HG02943 (cell line): ENCODE measurements around the gene NDNF.

Experiments used
- ATAC-seq: cut with Tn5 transposase; IDR thresholded peaks from one replicate; pipeline ENCODE4 v1.9.1; 2021; ENCODE audit warnings: mild to moderate bottlenecking, low read depth, moderate library complexity; ENCODE audit not compliant: unreplicated experiment

NDNF gene

GRCh38 chr4:121018543-121018942, 53.8 kb downstream of the NDNF start:
- ATAC-seq = no peak

DNA sequence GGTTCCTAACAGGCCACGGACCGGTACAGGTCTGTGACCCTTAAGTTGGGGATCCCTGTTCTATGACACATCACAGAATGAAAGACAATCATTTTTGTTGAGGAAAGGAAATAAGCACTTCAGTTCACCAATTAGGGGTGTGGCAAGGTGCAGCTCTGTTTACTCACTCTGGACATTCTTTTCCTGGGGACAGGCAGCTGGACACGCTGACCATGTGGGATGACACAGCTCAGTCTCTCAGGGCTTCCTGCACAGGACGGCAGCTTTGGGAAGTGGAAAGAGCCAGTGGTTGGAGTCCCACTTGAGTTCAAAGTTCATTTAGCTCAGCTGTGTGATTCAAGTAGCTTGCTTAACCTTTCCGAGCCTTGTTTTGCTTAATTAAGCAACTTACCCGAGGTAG, 55.7 kb downstream of the NDNF start:
- no peak for ATAC-seq

- ATAC-seq = no peak
These were observed 56.9 kb downstream of the NDNF start for GRCh38 chr4:121015421-121015820.

DNA sequence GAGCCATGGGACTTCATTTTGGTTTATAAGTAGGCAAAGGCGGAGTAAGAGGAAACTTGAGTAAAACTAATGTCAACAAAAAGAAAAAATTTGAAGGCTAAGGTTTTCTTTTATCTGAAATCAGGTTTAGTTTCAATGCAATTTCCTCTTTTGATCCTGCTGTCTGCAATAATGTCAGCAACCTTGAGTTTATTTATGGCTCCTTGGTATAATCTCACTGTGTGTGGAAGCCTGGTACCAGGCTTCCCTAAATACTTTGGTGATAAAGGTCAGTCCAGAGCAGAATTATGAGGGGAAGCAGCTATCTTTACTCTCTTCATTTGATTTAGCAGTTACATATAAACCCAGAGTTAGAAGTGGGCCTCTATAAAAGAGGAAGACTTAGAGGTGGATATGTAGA, 57.8 kb downstream of the NDNF start:
- no peak for ATAC-seq

GRCh38 chr4:121011780-121012340, 60.5 kb downstream of the NDNF start:
- ATAC-seq = no peak

DNA sequence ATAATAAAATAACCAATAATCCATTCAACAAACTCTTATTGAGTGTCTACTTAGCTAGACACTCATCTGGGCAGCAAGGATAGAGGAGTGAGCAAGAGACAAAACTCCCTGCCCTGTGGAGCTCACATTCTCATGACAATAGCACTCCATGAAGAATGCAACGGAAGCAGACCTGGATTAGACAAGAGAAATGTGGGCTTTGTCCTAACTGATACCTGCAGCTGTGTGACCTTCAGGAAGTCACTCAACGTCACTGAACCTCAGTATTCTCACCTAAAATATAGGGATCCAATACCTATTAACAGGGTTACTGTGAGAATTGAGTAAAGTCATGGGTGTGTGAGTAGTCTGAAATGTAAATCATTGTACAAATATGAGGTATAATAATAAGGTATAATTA, 61.2 kb downstream of the NDNF start:
- ATAC-seq = no peak

DNA sequence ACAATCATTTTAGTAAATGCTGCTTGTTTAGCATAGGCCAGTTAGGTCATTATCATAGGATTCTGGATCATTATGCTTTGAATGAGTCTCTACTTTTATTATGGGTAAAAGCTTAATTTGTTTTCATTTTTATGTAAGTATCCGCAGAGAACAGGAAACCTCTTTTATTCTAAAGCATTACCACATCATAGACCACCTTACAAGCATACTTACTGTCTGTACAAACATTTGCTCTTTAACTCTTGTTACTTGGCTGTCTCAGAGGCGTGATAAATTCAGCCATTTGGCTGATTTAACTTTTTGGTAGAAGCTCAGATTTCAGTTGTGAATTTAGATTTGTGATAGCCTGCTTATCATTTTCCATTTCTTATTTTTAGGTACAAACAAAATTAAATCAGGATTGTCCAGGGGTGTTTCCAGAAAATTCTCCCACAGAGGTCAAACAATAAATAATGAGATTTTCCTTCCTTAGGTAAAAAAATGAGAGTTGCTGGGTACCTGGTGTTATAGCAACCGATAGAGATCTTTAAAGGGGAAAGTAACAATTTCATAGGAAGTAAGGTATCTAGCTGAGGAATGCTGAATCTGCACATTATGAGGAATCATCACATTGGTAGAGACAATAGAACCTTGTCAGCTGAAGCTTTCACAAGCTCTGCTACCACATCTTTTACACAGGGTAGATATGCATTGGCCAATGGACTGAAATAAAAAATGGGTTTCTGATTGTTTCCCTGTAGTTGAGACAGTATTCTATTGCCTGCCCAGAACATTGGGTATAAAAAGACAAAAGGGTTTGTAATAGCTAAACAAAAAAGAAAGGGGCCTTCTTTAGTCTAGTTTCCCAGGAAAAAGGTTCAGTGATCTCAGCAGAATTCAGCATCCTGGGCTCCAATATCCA, 62.5 kb downstream of the NDNF start:
- ATAC-seq = no peak

DNA sequence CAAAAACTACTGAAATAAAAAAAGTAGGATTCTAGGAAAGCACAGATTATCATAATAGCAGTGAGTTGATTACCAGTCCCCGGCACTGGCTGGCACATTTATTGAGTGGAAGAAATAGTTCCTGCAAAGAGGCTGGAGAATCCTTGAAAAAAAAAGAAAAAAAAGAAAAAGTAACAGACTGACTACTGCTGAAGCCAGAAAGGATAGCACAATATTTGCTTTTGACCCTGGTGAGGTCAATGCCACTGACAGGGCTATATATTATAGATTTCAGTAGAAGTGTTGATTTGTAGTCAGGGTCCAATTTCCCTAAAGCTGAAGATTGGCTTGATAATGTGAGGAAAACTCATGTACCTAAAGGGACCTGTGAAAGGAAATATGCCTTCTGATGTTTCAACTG, 64.7 kb downstream of the NDNF start:
- no peak for ATAC-seq

- ATAC-seq = no peak
These were observed 68.5 kb downstream of the NDNF start for GRCh38 chr4:121003863-121004262.

DNA sequence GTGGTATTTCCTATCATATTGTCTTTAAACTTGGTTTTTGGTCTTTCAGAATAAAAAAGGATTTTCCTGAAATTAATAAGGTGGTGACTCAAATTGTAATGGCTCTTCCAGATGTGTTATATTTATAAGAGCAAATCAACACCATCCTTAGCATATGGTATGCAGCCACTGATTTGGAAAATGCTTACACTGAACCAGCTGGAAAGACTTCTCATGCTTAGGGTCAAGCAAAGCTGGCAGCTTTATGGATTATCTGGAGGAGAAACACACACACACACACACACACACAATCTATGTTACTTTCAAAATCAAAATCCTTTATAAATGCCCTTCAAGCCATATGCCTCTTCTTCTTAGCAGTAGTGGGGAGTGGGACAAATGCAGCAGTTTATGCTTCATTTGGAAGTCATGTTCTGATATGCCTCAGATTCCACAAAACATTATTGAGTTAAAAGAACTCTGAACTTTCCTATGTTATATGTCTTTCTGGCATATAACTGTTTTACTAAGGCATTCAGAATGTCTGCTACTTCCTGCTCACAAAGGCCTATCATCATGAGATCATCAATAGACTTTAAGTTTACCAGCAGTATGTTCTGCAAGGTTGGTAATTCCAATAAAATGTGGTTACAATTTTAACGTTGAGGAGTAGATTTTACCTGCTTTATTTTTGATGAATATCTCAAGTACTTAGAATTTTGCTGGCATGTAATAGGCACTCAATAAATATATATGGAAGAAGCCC, 76.9 kb downstream of the NDNF start:
- ATAC-seq = no peak

- no peak for ATAC-seq
These were observed 77.8 kb downstream of the NDNF start for GRCh38 chr4:120994521-120994920.

GRCh38 chr4:120991885-120992284, 80.5 kb downstream of the NDNF start:
- no peak for ATAC-seq

DNA sequence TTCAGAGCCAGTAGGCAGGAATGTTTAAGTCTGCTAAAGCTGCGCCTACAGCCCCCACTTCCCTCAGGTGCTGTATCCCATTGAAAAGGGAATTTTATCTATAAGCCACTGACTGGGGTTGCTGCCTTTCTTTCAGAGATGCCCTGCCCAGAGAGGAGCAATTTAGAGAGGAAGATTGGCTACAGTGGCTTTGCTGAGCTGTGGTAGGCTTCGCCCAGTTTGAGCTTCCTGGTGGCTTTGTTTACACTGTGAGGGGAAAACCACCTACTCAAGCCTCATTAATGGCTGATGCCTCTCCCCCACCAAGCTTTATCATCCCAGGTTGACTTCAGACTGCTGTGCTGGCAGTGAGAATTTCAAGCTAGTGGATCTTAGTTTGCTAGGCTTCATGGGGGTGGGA, 82.1 kb downstream of the NDNF start:
- ATAC-seq = no peak
